GM21529 (cell line): ENCODE data around the gene PCDHA8.
"Not testable (repeated sequence)": the region's sequence is repeated elsewhere in the genome, so short reads cannot be mapped to it uniquely, and the experiment has no call there.

ENCODE experiments used
- ATAC-seq: cut with Tn5 transposase; IDR thresholded peaks from one replicate; pipeline ENCODE4 v1.9.1; 2021; ENCODE audit not compliant: unreplicated experiment

Gene PCDHA8, protein sequence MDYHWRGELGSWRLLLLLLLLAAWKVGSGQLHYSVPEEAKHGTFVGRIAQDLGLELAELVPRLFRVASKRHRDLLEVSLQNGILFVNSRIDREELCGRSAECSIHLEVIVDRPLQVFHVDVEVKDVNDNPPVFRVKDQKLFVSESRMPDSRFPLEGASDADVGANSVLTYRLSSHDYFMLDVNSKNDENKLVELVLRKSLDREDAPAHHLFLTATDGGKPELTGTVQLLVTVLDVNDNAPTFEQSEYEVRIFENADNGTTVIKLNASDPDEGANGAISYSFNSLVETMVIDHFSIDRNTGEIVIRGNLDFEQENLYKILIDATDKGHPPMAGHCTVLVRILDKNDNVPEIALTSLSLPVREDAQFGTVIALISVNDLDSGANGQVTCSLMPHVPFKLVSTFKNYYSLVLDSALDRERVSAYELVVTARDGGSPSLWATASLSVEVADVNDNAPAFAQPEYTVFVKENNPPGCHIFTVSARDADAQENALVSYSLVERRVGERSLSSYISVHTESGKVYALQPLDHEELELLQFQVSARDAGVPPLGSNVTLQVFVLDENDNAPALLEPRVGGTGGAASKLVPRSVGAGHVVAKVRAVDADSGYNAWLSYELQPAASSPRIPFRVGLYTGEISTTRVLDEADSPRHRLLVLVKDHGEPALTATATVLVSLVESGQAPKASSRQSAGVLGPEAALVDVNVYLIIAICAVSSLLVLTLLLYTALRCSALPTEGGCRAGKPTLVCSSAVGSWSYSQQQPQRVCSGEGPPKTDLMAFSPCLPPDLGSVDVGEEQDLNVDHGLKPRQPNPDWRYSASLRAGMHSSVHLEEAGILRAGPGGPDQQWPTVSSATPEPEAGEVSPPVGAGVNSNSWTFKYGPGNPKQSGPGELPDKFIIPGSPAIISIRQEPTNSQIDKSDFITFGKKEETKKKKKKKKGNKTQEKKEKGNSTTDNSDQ

DNA sequence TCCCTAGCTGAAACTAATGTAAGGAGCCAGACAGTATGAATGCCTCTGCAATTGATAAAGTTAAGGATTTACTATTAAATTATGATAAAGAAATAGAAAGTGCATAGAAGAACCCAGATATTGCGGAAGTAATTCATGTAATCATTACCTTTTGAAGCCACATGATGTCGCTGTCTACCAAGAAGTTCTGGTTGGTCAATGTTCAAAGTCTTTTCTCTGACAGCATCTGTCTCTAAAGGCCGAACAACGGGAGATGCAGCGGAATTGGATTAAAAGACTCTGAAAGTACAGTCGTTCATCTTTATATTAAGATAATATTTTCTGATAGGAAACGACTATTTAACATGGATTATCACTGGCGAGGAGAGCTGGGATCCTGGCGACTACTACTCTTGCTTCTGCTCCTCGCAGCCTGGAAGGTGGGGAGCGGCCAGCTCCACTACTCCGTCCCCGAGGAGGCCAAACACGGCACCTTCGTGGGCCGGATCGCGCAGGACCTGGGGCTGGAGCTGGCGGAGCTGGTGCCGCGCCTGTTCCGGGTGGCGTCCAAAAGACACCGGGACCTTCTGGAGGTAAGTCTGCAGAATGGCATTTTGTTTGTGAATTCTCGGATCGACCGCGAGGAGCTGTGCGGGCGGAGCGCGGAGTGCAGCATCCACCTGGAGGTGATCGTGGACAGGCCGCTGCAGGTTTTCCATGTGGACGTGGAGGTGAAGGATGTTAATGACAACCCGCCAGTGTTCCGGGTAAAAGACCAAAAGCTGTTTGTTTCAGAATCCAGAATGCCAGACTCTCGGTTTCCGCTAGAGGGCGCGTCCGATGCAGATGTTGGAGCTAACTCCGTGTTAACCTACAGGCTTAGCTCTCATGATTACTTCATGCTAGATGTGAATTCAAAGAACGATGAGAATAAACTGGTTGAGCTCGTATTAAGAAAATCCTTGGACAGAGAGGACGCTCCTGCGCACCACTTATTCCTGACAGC is at the start of gene PCDHA8:
Gene PCDHA8 (plus strand): TSS at position 210 of the 985 bp plus-strand sequence. CDS start 135 bp downstream, at position 345.
- ATAC-seq, result no peak

DNA sequence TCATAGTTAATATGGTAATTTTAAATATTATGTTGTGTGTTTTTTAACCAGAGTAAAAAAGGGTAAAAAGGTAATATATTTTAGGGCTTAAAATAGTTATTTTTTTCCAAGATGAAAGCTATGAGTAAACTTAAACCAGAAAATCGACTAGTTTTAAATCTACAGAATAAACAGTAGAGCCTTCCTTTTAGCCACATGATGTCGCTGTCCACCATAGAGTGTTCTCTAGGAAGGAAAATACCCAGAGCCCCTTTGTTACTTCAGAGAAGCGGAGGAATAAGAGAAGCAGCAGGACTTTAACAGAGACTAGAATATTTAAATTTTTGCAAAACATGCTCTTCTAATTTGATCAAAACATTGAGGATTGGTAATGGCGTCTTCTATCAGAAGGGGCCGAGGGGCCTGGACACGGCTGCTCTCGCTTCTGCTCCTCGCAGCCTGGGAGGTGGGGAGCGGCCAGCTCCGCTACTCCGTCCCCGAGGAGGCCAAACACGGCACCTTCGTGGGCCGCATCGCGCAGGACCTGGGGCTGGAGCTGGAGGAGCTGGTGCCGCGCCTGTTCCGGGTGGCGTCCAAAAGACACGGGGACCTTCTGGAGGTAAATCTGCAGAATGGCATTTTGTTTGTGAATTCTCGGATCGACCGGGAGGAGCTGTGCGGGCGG is 46.3 kb upstream of the PCDHA8 start, which contains the start of gene PCDHA2:
Gene PCDHA2 (plus strand): TSS at position 258 of the 664 bp plus-strand sequence.
- ATAC-seq, result no peak

DNA sequence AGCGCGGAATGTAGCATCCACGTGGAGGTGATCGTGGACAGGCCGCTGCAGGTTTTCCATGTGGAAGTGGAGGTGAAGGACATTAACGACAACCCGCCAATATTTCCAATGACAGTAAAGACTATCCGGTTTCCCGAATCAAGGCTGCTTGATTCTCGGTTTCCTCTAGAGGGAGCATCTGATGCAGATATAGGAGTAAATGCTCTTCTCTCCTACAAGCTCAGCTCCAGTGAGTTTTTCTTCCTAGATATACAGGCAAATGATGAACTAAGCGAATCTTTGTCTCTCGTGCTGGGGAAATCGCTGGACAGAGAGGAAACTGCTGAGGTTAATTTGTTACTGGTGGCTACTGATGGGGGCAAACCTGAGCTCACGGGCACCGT is 45.7 kb upstream of the PCDHA8 start:
- no peak for ATAC-seq

DNA sequence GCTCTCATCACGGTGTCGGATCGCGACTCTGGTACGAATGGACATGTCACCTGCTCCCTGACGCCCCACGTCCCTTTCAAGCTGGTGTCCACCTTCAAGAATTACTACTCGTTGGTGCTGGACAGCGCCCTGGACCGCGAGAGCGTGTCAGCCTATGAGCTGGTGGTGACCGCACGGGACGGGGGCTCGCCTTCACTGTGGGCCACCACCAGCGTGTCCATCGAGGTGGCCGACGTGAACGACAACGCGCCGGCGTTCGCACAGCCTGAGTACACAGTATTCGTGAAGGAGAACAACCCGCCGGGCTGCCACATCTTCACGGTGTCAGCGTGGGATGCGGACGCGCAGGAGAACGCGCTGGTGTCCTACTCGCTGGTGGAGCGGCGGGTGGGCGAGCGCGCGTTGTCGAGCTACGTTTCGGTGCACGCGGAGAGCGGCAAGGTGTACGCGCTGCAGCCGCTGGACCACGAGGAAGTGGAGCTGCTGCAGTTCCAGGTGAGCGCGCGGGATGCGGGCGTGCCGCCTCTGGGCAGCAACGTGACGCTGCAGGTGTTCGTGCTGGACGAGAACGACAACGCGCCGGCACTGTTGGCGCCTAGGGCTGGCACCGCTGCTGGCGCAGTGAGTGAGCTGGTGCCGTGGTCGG is 44.8 kb upstream of the PCDHA8 start:
- not testable (repeated sequence) for ATAC-seq

DNA sequence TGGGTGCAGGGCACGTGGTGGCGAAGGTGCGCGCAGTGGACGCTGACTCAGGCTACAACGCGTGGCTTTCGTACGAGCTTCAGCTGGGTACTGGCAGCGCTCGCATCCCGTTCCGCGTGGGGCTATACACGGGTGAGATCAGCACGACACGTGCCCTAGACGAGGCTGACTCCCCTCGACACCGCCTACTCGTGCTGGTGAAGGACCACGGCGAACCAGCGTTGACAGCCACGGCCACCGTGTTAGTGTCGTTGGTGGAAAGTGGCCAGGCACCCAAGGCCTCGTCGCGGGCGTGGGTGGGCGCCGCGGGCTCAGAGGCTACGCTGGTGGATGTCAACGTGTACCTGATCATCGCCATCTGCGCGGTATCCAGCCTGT is 44.3 kb upstream of the PCDHA8 start:
- no peak for ATAC-seq

DNA sequence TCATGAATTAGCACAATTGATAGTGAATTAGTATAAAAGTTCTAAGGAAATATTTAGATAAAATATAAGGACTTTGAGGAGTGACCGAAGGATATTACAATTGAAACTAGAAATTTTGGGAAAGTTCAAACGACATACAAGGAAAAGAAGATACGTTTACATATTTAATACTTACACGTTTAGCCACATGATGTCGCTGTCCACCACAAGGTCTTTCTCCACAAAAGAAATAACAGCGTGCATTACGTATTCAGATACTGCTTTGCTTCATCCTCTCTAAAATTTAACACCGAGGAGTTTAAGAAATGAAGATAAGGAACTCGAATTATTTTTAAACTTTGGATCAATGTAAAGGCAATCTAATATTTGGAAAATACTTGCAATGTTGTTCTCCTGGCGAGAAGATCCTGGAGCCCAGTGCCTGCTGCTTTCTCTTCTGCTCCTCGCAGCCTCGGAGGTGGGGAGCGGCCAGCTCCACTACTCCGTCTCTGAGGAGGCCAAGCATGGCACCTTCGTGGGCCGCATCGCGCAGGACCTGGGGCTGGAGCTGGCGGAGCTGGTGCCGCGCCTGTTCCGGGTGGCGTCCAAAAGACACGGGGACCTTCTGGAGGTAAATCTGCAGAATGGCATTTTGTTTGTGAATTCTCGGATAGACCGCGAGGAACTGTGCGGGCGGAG is 40.0 kb upstream of the PCDHA8 start, which contains the start of gene PCDHA3:
Gene PCDHA3 (plus strand): TSS at position 242 of the 678 bp plus-strand sequence.
- no peak for ATAC-seq

DNA sequence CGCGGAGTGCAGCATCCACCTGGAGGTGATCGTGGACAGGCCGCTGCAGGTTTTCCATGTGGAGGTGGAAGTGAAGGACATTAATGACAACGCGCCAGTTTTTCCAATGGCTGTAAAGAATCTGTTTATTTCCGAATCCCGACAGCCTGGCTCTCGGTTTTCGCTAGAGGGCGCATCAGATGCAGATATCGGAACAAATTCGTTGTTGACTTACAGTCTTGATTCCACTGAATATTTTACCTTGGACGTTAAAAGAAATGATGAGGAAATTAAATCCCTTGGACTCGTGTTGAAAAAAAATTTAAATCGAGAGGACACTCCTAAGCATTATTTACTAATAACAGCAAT is 39.5 kb upstream of the PCDHA8 start:
- ATAC-seq, result no peak

DNA sequence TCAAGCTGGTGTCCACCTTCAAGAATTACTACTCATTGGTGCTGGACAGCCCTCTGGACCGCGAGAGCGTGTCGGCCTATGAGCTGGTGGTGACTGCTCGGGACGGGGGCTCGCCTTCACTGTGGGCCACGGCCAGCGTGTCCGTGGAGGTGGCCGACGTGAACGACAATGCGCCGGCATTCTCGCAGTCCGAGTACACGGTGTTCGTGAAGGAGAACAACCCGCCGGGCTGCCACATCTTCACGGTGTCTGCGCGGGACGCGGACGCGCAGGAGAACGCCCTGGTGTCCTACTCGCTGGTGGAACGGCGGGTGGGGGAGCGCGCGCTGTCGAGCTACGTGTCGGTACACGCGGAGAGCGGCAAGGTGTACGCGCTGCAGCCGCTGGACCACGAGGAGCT is 38.6 kb upstream of the PCDHA8 start:
- not testable (repeated sequence) for ATAC-seq

DNA sequence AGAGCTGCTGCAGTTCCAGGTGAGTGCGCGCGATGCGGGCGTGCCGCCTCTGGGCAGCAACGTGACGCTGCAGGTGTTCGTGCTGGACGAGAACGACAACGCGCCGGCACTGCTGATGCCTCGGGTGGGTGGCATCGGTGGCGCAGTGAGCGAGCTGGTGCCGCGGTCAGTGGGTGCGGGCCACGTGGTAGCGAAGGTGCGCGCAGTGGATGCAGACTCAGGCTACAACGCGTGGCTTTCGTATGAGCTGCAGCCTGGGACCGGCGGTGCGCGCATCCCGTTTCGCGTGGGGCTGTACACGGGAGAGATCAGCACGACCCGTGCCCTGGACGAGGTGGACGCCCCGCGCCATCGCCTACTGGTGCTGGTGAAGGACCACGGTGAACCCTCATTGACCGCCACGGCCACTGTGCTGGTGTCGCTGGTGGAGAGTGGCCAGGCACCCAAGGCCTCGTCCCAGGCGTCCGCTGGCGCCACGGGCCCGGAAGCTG is 38.2 kb upstream of the PCDHA8 start:
- ATAC-seq, result no peak

DNA sequence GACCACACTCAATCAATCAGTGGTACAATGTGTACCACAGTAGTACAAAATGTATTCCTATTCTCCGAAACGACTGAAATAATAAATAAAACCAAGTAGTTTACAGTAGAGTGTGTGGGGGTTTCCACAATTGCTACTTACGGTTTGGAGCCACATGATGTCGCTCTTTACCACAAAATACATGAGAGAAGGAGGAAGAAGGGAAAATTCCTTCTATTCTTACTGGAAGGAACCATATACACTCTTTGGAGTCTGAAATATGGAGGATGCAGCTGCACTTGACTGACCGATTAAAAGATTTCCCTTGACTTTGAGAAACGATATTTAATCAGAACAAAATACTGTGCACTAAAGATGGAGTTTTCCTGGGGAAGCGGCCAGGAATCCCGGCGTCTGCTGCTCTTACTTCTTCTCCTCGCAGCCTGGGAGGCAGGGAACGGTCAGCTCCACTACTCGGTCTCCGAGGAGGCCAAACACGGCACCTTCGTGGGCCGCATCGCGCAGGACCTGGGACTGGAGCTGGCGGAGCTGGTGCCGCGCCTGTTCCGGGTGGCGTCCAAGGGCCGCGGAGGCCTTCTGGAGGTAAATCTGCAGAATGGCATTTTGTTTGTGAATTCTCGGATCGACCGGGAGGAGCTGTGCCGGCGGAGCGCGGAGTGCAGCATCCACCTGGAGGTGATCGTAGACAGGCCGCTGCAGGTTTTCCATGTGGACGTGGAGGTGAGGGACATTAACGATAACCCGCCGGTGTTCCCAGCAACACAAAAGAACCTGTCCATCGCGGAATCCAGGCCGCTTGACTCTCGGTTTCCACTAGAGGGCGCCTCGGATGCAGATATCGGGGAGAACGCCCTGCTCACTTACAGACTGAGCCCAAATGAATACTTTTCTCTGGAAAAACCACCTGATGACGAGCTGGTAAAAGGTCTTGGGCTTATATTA is 33.9 kb upstream of the PCDHA8 start, which contains the start of gene PCDHA4:
Gene PCDHA4 (plus strand): TSS at position 235 of the 942 bp plus-strand sequence.
- ATAC-seq, result no peak

DNA sequence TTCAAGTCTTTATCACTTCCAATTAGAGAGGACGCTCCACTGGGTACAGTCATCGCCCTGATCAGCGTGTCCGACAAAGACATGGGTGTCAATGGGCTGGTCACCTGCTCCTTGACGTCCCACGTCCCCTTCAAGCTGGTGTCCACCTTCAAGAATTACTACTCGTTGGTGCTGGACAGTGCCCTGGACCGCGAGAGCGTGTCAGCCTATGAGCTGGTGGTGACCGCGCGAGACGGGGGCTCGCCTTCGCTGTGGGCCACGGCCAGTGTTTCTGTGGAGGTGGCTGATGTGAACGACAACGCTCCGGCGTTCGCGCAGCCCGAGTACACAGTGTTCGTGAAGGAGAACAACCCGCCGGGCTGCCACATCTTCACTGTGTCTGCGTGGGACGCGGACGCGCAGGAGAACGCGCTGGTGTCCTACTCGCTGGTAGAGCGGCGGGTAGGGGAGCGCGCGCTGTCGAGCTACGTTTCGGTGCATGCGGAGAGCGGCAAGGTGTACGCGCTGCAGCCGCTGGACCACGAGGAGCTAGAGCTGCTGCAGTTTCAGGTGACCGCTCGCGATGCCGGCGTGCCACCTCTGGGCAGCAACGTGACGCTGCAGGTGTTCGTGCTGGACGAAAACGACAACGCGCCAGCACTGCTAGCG is 32.6 kb upstream of the PCDHA8 start:
- ATAC-seq, result not testable (repeated sequence)

DNA sequence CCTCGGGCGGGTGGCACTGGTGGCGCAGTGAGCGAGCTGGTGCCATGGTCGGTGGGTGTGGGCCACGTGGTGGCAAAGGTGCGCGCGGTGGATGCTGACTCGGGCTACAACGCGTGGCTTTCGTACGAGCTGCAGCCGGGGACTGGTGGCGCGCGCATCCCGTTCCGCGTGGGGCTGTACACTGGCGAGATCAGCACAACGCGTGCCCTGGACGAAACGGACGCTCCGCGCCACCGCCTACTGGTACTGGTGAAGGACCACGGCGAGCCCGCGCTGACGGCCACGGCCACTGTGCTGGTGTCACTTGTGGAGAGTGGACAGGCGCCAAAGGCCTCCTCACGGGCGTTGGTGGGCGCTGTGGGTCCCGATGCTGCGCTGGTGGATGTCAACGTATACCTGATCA is 32.1 kb upstream of the PCDHA8 start:
- no peak for ATAC-seq

DNA sequence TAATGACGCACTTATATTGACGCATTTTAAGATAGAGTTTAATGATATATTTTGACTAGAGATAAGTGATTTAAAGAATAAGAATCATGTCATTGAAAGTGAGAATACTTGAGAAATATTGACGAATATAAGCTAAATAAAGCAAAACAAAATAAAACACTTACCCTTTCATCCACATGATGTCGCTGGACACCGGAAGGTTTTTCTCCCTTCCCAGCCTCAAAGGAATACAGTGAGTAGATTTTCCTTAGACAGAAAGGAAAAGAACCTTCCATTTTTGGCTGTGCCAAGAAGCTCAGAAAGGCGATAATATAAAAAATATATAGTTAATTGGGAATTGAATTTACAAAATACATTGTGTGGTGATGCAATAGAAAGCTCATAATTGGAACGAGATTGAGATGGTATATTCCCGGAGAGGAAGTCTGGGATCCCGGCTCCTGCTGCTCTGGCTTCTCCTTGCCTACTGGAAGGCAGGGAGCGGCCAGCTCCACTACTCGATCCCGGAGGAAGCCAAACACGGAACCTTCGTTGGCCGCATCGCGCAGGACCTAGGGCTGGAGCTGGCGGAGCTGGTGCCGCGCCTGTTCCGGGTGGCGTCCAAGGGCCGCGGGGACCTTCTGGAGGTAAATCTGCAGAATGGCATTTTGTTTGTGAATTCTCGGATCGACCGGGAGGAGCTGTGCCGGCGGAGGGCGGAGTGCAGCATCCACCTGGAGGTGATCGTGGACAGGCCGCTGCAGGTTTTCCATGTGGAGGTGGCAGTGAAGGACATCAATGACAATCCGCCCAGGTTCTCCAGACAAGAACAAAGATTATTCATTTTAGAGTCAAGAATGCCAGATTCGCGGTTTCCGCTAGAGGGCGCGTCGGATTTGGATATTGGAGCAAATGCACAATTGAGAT is 19.4 kb upstream of the PCDHA8 start, which contains the start of gene PCDHA5:
Gene PCDHA5 (plus strand): TSS at position 239 of the 906 bp plus-strand sequence.
- no peak for ATAC-seq

DNA sequence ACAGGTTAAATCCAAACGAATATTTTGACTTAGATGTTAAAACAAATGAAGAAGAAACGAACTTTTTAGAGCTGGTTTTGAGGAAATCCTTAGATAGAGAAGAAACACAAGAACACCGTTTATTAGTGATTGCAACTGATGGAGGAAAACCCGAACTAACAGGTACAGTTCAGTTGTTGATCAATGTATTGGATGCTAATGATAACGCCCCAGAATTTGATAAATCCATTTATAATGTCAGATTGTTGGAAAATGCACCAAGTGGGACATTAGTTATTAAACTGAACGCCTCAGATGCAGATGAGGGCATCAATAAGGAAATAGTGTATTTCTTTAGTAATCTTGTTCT is 18.7 kb upstream of the PCDHA8 start:
- ATAC-seq, result no peak

DNA sequence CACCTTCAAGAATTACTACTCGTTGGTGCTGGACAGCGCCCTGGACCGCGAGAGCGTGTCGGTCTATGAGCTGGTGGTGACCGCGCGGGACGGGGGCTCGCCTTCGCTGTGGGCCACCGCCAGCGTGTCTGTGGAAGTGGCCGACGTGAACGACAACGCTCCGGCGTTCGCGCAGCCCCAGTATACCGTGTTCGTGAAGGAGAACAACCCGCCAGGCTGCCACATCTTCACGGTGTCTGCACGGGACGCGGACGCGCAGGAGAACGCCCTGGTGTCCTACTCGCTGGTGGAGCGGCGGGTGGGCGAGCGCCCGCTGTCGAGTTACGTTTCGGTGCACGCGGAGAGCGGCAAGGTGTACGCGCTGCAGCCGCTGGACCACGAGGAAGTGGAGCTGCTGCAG is 18.0 kb upstream of the PCDHA8 start:
- ATAC-seq, result not testable (repeated sequence)

DNA sequence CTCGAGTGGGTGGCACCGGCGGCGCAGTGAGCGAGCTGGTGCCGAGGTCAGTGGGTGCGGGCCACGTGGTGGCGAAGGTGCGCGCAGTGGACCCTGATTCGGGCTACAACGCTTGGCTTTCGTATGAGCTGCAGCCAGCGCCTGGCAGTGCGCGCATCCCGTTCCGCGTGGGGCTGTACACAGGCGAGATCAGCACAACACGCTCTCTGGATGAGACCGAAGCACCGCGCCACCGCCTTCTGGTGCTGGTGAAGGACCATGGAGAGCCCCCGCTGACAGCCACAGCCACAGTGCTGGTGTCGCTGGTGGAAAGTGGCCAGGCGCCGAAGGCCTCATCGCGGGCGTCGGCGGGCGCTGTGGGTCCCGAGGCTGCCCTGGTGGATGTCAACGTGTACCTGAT is 17.5 kb upstream of the PCDHA8 start:
- ATAC-seq, result no peak
